Stimulated activated CD4-positive, alpha-beta T cell treated with anti-CD3 and anti-CD28 coated beads, TNF-alpha, amount 100 ng/mL, for 1 hour (primary cell): ENCODE data around the gene ATXN2.
A peak's percentile ranks its signal among the peaks of the same experiment; 100 is the strongest.

Source experiments
- DNase-seq, 3 donors: peaks; one replicate each; pipeline ENCODE4 v3.0.0-alpha.2; 2020; ENCODE audit warnings: low read depth in 3 of 3, low spot score in 1 of 3

ATXN2 gene

DNA sequence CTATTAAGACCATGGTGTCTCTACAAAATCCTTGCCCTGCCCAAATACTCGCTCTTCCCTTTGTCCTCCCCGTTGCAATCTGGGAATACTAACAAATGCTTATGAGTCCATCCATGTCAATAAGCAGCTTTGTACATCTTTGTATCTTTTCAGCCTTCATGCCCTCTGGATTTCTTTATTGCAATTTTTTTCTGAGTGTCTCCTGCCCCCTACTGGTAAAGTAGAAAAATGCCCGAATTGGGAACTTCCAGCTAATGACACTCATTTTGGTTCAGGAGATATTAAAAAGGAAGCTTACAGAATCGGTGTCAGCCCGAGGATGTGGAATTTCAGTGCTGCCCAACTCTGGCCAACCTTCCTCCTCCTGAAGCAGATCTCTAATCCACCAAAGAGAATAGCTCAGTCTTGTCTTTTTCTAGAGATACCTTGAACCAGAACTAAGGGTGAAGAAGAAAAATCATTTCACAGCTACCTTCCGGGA is 147.4 kb downstream of the ATXN2 start:
- DNase-seq: no peak

DNA sequence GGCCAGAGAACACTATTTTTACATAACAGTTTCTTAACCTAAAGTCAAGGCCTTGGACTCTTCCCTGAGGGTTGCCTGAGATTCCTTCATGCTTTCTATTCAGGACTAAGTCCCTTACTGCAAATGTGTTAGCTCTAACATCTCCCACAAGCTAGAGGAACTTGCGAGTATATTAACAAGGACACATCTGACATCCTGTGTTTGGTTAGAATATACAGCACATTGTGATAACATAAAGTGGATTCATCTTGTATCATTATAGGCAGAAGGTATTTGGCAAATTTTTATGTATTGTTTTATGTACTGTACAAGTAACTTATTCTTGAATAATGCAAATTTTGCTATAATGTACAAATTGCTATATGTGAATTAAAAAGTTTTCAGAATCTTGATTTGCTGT is 147.9 kb downstream of the ATXN2 start:
- DNase-seq: no peak

DNA sequence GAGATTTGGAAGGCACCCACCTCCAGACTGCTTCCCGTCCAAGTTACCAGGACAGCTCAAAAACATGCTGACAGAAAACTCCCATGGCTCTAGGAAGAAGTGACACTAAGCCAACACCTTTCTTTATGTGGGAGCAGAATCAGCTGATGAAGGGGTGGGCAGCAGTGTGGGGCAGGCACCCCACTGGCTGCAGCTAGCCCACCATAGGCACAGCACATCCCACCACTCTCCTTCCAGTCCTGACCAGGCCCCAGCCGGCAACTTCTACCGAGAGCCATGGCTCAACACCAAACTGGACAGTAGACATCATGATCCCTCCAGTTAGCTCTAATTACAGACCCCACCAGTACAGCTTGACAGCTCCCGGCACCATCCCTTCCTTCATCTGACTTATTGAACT is 148.4 kb downstream of the ATXN2 start:
- DNase-seq: no peak

DNA sequence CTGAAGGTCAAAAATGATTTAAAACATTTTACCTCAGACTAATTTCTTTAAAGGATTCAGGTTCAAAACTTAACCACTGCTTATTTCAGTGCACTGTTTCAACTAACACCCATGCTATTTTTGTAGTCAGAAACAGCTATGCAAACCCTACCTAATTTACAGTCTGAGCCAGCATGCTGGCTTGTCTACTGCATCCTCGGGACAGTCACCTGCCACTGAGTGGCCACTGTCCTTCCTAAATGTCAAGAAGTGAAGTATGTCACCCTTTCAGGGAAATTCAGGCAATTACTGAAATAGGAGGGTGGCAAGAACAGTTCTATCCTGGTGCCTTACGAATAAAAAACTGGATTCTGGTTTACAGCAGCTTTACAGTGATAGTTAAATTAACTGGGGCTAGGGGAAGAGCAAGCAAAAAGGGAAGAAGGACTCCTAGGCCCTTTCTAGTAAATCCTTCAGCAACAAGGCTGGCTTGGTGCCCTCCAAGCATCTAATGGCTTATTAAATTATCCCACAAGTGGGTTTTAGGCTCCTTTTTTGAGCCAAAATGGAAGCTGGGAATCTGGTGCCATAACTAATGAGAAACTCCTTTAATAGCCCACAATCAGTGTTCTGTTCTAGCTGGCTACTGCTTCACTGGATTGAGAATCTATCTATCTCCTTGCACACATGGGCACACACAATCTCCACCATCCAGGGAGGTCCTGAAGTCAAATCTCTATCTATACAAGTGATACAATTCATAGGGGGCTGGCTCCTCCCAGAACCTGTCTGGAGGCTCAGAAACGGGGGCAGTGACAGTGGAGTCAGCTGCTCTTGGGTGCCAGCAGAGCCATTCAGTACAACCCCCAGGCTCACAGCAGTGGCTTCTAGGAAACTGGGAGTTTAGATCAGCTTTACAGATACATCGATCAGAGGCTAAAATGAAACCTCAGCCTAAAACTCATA is 150.0 kb downstream of the ATXN2 start:
- no peak for DNase-seq

DNA sequence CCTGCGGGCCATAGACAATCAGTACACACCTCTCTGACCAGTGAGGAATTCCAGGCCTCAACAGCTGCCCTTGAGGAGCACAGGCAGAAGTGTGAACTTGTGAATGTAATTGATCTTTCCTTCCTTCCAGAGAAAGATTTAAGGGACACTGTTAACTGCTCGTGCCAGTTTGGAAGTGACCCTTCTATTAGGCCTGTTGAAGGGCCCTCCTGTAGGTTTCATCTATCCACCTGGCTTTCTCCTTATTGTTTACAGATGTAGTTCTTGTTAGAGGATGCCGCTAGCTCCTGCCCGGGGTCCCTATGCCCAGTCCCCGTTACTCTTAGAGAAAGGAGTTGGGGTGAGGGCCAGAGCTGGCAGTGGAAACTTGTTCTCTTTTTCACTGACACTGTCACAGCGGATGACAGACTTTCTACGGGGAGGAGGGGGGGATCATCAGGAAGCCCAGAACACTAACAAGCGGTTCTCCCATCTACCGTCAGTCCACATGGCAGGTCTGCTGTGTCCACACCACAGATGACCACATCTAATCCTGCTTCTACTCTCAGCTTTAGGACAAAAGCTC is 150.8 kb downstream of the ATXN2 start:
- no peak for DNase-seq

DNA sequence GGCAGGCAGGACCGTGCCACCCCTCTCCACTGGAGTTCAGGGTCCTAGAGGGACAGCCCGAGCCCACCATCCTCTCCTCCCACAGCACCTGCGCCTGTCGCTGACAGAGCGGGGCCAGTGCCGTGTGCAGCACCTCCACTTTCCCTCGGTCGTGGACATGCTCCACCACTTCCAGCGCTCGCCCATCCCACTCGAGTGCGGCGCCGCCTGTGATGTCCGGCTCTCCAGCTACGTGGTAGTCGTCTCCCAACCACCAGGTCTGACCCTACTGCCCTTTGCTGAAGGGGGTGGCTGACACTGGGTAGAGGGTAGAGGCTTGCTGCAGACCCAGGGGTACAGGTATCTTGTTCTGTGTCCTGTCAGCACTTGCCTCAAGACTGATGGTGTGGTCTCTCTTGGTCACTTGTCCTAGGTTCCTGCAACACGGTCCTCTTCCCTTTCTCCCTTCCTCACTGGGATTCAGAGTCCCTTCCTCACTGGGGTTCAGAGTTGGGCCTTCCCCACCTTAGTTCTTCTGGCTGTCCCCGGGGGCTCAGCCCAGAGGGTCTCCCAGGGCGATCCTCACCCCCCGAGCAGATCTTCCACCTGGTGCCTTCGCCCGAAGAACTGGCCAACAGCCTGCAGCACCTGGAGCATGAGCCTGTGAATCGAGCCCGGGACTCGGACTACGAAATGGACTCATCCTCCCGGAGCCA is 151.4 kb downstream of the ATXN2 start:
- no peak for DNase-seq

DNA sequence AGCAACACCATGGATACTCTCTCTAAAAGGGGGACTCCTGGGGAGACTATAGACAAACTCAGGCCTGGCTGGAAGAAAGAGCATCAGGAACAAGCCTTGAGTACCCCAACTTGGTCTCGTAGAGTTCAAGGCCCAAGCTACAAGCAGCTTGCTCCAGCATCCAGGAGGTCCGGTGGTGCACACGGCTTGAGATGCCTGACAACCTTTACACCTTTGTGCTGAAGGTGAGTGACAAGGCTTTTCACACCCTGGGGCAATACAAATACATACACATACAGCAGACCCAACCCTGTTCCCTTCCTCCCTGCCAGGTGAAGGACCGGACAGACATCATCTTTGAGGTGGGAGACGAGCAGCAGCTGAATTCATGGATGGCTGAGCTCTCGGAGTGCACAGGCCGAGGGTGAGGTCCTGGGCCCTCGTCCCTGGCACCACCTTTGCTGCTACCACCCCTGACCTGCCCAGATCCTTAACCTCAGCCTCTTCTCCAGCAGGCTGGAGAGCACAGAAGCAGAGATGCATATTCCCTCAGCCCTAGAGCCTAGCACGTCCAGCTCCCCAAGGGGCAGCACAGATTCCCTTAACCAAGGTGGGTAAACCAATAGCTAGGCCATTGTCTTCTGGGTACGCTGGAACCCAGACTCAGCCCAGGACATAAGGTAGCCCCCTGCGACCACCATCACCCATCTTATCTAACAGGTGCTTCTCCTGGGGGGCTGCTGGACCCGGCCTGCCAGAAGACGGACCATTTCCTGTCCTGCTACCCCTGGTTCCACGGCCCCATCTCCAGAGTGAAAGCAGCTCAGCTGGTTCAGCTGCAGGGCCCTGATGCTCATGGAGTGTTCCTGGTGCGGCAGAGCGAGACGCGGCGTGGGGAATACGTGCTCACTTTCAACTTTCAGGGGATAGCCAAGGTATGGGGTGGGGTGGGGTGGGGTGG is 152.2 kb downstream of the ATXN2 start:
- no peak for DNase-seq

DNA sequence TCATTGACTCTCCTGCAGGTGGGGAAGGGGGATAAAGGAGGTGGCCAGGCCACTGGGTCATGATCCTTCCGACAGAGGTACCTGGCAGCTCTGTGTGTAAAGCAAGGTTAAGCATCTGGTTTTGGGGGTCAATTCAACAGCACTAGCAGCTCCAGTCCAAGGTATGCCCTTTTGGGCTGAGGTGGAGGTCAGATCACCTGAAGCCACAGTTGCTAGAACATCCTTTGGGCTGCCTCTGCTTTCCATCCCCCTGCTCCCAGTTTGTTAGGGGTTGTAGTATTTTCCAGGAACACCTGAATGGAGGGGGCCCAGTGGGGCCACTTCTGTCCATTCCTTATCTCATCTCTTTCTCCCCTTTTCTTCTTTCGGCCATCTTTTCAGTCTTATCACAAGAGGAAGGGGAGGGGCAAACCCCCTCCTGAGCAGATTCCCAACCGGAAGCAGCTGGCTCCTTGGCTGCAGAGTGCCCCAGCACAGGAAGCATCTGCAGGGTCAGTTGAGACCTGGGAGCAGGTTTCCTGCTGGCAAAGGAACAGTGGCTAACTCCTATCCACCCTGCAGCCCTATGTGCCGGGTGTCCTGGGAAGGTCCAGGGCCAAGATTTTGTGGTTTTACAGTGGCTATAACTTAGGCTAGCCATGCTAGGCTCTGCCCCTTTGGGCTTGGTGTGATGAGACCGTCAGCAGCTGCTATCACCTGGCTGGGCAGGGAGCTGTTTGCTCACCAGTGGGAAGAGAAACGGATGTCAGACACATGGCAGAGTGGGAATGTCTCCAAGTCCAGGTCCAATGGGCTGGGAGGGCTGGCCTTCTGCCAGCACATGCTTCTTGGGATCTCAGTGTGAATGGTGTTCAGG is 153.2 kb downstream of the ATXN2 start:
- no peak for DNase-seq

DNA sequence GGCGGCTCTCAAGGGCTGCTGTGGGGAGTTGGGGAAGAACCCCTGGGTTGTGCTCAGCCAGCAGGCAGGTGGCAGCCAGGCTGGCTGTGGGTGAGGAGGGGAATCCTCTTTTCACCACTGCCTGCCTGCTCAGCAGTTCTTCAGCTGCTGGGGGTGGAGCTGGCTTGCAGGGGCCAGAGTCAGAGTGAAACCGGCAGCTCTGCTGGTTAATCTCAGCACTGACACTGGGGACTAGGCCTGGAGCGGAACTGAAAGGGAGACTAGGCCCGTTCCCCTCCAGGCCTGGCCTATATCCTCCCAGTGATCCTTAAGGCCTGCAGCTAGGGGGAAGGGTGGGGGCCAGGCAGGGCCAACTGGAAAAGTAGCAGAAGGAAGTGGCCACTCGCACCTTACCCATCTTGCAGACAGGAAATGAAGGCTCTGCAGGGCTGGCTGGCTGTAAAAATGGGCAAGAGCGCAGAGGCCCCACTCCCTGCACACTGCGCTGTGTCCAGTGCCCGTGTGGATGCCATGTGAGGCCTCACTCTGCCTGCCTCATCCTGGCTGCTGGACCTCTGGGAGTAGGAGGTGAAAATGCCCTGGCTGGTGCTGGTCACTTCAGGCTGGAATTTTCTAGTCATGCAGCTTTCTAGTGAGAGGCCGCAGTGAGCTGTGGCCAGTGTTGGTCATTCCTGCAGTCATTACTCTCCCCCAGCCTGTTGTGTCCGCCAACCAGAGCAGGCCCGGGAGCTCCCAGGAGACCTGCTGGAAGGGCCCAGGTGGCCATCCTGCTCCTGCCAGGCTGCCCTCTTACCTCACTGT is 154.0 kb downstream of the ATXN2 start:
- peak; percentile 41 to 64 (median 61) for DNase-seq

DNA sequence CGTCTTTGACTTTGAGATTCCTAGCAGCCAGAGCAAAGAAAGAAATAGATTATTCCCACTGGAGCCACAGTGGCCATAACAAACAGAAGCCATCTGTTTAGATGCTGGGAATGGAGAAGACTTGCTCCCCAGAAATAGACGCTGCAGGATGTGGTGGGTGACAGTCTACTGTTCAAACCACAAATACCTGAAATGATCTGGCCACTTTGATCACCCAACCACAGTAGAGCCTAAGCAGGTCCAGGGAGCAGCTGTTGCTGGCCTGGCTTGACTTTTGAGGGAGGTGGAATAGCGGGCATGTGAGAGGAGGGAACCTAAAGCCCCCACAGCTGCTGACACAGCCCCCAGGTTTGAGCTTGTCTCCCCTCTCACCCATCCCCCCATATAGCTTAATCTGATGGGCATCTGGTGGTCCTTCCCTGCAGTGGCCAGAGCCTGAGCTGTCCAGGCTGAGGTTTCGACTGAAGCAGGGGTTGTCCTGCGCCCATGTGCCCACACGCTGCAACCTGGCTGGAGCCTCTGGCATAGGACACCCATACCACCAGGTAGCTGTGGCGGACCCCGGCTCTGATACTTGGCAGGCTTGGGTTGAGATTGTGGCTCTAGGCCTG is 154.7 kb downstream of the ATXN2 start:
- no peak for DNase-seq

DNA sequence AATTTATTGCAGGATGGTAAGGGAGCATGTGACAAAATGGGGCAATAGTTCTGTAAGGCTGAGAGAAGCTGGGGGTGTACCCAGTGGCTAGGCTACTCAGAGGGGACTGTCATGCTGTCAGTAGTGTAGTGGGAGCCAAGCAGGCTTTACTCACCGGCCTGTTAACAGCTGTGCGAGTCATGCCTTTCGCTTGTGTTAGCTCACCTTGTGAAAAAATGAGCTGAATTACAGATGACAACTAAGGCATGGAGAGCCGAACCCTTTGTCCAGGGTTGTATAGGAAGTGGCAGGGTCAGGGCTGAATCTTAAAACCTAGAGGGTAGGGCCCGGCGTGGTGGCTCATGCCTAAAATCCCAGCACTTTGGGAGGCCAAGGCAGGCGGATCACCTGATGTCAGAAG is 155.5 kb downstream of the ATXN2 start:
- no peak for DNase-seq

DNA sequence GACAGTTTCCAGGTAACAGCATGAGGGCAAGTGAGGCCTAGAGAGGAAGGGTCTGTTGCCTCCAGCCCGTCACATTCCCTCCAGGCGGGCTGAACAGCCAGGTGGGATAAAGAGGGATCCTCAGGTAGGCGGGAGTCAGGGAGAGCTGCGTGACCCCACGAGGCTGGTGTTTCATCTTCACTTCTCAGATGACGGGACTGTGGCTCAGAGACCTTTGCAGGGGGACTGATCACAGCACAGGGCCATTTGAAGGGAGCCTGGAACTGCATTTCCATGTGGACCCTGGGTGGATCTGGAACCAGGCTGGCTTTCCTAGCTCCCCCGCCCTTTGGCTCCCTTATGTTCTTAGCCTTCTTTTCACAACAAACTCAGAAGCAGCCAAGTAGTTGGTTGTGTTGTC is 156.0 kb downstream of the ATXN2 start:
- no peak for DNase-seq

DNA sequence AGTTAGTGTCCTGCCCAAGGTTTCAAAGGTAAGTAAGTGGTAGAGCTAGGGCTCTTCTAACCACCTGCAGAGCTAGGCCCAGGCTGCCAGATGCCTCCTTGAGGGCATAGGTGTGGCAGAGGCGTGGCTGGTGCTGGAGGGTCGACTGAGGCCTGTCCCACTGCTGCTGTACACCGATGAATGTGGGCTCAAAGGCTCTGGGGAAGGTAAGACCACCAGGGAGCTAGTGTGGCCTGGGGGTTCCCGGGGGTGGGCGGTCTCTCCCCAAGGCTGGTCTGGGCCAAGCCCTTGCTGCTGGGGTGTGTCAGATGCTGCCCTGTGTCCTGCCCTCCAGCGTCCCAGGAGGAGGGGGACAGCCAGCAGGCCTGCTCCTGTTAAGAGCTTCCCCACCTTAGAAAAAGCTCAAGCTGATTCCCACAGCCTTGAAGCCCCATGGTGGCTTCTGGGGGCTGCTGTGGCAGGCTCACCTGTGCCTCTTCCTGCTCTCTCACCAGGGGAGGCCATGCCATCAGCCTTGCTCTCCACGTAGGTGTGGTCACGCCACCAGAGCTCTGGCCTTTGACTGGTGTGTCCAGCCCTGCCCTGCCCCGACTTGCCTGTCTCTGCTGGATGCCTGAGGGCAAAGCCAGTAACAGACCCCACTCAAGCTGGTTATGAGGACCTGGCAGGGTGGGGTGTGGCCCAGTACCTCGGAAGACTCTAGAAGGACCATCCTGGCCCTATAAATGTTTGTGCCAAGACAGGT is 156.6 kb downstream of the ATXN2 start:
- DNase-seq: no peak

DNA sequence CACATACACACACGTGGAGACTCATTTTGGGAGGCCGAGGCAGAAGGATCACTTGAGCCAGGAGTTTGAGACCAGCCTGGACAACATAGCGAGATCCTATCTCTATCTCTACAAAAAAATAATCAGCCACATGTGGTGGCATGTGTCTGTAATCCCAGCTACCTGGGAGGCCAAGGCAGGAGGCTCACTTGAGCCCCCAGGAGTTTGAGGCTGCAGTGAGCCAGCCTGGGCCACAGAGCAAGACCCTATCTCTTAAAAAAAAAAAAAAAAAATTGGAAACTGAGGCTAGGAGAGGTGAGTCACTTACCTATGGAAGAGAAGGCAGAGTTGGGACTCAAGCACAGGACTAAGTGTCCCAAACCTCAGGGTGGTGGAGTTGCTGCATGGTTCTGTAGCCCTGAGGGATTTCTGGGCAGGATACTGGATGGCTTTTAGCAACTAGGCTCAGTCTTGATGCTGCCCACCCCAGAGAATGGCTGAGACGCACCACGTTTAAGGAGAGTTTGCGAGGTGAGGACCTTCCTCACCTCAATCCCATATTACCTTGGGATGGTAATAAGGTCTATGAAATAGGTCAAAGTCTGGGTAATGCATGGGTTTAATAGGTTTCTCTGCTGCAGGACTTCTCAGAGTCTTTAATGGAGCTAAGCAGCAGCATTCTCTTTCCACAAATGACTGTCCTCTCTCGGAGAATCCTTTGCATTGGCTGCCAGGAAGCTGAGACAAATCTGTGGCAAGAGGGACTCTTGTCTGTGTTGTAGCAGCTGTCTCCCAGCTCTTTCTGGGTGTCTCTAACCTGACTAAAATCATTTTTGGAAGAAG is 157.8 kb downstream of the ATXN2 start:
- no peak for DNase-seq

DNA sequence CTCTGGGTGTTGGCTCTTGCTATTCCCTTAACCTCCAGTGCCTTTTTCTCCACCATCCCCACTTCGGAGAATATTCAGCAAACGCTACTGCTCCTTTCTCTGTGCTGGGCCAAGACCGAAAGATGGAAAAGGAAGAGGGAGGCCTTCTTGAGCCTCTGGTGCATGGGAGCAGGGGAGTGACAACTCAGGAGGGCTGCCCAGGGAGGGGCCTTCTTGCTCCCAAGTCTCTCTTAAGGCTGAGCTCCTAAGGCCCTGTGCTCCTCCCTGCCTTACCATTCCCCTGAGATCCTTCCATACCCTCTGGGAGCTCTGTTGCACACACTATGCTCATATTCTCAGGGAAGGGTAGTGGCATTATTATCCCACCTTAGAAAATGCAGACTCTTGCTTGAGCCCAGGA is 158.5 kb downstream of the ATXN2 start:
- no peak for DNase-seq

DNA sequence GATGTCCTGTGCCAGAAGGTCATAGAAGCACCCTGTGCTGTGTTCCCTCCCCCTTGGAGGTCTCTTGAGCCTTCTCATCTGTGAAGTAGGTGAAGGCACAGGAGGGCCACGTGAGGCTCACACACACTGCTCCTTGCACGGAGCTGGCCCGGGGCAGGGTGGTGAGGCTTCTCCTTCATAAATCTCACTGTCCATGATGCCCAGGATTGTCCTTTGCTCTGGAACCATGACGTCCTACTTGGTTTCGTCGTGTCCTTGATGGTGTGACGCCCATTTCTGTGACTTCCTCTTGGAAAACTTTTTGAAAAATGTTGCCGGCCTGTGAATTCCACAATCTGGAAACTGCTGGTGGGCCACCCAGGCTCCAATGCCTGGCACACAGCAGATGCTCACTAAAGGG is 159.0 kb downstream of the ATXN2 start:
- no peak for DNase-seq

DNA sequence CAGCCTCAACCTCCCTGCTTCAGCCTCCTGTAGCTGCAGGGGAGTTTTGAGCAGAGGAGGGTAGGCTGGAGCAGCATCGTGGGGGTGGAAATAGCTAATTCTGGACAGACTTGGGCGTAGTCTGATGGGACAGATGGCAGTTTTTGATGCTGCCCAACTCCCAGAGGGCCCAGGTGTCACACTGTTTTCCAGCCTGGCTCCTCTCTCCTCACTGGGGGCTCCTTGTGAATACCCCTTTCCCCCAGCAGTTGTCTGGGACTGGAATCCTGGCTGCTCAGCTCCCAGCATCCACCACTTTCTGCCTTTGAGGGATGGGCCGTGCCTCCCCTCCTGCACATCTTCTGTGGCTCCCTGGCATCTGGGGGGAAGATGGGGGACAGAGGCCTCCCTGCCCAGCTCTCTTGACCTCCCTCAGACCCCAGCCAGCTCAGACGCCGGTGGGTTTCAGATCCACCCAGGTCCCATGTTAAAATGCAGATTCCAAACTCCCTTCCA is 159.4 kb downstream of the ATXN2 start:
- DNase-seq: no peak
